GM23338 (cell line): Measurements from ENCODE around the gene CDKL1. TPM values are rescaled to one million over a fixed set of nuclear protein-coding genes. Genes with fewer than 3 reads are reported as not detected.

Source experiments
- ATAC-seq: fragments of 200-7000 bp; cut with Tn5 transposase; 3 replicates; pipeline ENCODE4 v1.9.1; 2020
- DNase-seq: peaks from one replicate; pipeline ENCODE4 v3.0.0-alpha.2; 2015; ENCODE audit warnings: low spot score
- H2AFZ ChIP-seq: fragments of 200-600 bp; sonication (generic); 2 replicates; pipeline ENCODE4 v1.8.0; 2016; ENCODE audit warnings: antibody characterized with exemption, mild to moderate bottlenecking, moderate library complexity
- H3F3A ChIP-seq: fragments of 200-600 bp; sonication (generic); replicated peaks from 2 replicates; pipeline ENCODE4 v1.8.0; 2017; ENCODE audit warnings: antibody characterized with exemption, mixed run types, low read depth
- H3K27ac ChIP-seq: fragments of 200-600 bp; sonication (generic); 2 replicates; pipeline ENCODE4 v1.6.1; 2016; ENCODE audit warnings: low read depth
- H3K27me3 ChIP-seq: fragments of 200-600 bp; sonication (generic); 2 replicates; pipeline ENCODE4 v1.8.0; 2016; ENCODE audit warnings: mild to moderate bottlenecking, mixed run types, moderate library complexity; ENCODE audit not compliant: insufficient read depth
- H3K36me3 ChIP-seq: fragments of 200-600 bp; sonication (generic); 2 replicates; pipeline ENCODE4 v1.8.0; 2016; ENCODE audit warnings: mild to moderate bottlenecking; ENCODE audit not compliant: insufficient read depth
- H3K4me1 ChIP-seq: fragments of 200-600 bp; sonication (generic); 2 replicates; pipeline ENCODE4 v1.8.0; 2016; ENCODE audit warnings: mild to moderate bottlenecking, moderate library complexity; ENCODE audit not compliant: insufficient read depth
- H3K4me2 ChIP-seq: fragments of 200-600 bp; sonication (generic); 2 replicates; pipeline ENCODE4 v1.7.1; 2017; ENCODE audit warnings: mixed run types
- H3K4me3 ChIP-seq: fragments of 200-600 bp; sonication (generic); 2 replicates; pipeline ENCODE4 v1.6.1; 2016; ENCODE audit warnings: mixed run types
- H3K79me2 ChIP-seq: fragments of 200-600 bp; sonication (generic); replicated peaks from 2 replicates; pipeline ENCODE4 v1.8.0; 2017; ENCODE audit warnings: mild to moderate bottlenecking; ENCODE audit not compliant: insufficient read depth
- H3K9me2 ChIP-seq: fragments of 200-600 bp; sonication (generic); 2 replicates; pipeline ENCODE4 v1.8.0; 2017; ENCODE audit not compliant: insufficient read depth
- H4K20me1 ChIP-seq: fragments of 200-600 bp; sonication (generic); replicated peaks from 2 replicates; pipeline ENCODE4 v1.8.0; 2017; ENCODE audit warnings: mild to moderate bottlenecking; ENCODE audit not compliant: insufficient read depth
- H3K27ac Mint-ChIP-seq: 2 replicates; pipeline ENCODE4 v1.8.0; 2020; ENCODE audit warnings: inconsistent platforms, mild to moderate bottlenecking, moderate library complexity, mixed read lengths
- H3K27me3 Mint-ChIP-seq: 3 replicates; pipeline ENCODE4 v1.8.0; 2022; ENCODE audit warnings: low read depth, mild to moderate bottlenecking, moderate library complexity, mixed read lengths, inconsistent platforms; ENCODE audit not compliant: insufficient read depth, poor library complexity
- H3K36me3 Mint-ChIP-seq: 3 replicates; pipeline ENCODE4 v1.8.0; 2021; ENCODE audit warnings: low read depth, mild to moderate bottlenecking, inconsistent platforms, moderate library complexity, mixed read lengths
- H3K4me1 Mint-ChIP-seq: 3 replicates; pipeline ENCODE4 v1.8.0; 2020; ENCODE audit warnings: mild to moderate bottlenecking, inconsistent platforms, mixed read lengths
- H3K4me3 Mint-ChIP-seq: 3 replicates; pipeline ENCODE4 v1.8.0; 2021; ENCODE audit warnings: moderate library complexity, mild to moderate bottlenecking, inconsistent platforms, mixed read lengths
- H3K9me3 Mint-ChIP-seq: 3 replicates; pipeline ENCODE4 v1.8.0; 2020; ENCODE audit warnings: moderate library complexity, mild to moderate bottlenecking, inconsistent platforms, mixed read lengths
- CREB1 ChIP-seq: fragments of 250-450 bp; sonication (Bioruptor Pico); IDR thresholded peaks from 2 replicates; pipeline ENCODE4 v1.5.0; 2020; ENCODE audit warnings: low read depth, mild to moderate bottlenecking, moderate library complexity
- EZH2 ChIP-seq: fragments of 200-600 bp; sonication (generic); IDR thresholded peaks from one replicate; pipeline ENCODE4 v1.8.0; 2017; ENCODE audit warnings: antibody characterized with exemption, mild to moderate bottlenecking, low read depth; ENCODE audit not compliant: unreplicated experiment
- EZH2phosphoT487 ChIP-seq: fragments of 200-600 bp; sonication (generic); IDR thresholded peaks from one replicate; pipeline ENCODE4 v1.8.1; 2018; ENCODE audit warnings: antibody characterized with exemption; ENCODE audit not compliant: unreplicated experiment
- JUNB ChIP-seq: IDR thresholded peaks from one replicate; pipeline ENCODE4 v1.6.1; 2016; ENCODE audit warnings: antibody characterized with exemption; ENCODE audit not compliant: unreplicated experiment
- NANOG ChIP-seq: IDR thresholded peaks from 2 replicates; pipeline ENCODE4 v1.6.1; 2016; ENCODE audit warnings: antibody characterized with exemption, borderline replicate concordance
- POLR2AphosphoS5 ChIP-seq: IDR thresholded peaks from 2 replicates; pipeline ENCODE4 v1.6.1; 2016; ENCODE audit warnings: antibody characterized with exemption, low read depth
- STAT1 ChIP-seq: IDR thresholded peaks from one replicate; pipeline ENCODE4 v1.6.1; 2016; ENCODE audit warnings: antibody characterized with exemption; ENCODE audit not compliant: unreplicated experiment
- ZNF114 ChIP-seq: fragments of 250-450 bp; sonication (Bioruptor Pico); IDR thresholded peaks from 2 replicates; pipeline ENCODE4 v1.5.0; 2020; ENCODE audit warnings: mild to moderate bottlenecking, moderate library complexity
- ZNF331 ChIP-seq: fragments of 250-450 bp; sonication (Bioruptor Pico); IDR thresholded peaks from 2 replicates; pipeline ENCODE4 v1.5.0; 2020; ENCODE audit warnings: low read depth, mild to moderate bottlenecking, moderate library complexity
- polyA plus RNA-seq: library from polyadenylated mRNA; unstranded; fragments of >200 nt; fragmentation: Nextera tagmentation; extraction: Ambion mirVana; gene quantifications from 2 replicates; pipeline ENCODE4 v1.2.1, GENCODE V29; 2016
- total RNA-seq: library from RNA; depleted of rRNA; stranded (reverse); fragments of >200 nt; shearing (Covaris generic); gene quantifications from 2 replicates; pipeline ENCODE4 v1.2.3, GENCODE V29; 2014
- TF ChIP-seq, protein P1 (sequence below), 2 experiments: fragments of 200-600 bp in 1 of 2; sonication (generic) in 1 of 2; conservative IDR thresholded peaks; 2 replicates each; pipeline versions ENCODE4 v1.5.1 to v1.6.1; 2016 to 2017; ENCODE audit warnings: antibody characterized with exemption in 2 of 2, low read depth in 2 of 2, mild to moderate bottlenecking in 2 of 2, moderate library complexity in 1 of 2
- TF ChIP-seq, protein P2 (sequence below): IDR thresholded peaks from one replicate; pipeline ENCODE4 v1.6.1; 2018; ENCODE audit warnings: antibody characterized with exemption; ENCODE audit not compliant: unreplicated experiment
- TF ChIP-seq, protein P3 (sequence below): IDR thresholded peaks from 2 replicates; pipeline ENCODE4 v1.6.1; 2016; ENCODE audit warnings: antibody characterized with exemption
- TF ChIP-seq, protein P4 (sequence below): fragments of 250-450 bp; sonication (Bioruptor Pico); IDR thresholded peaks from 2 replicates; pipeline ENCODE4 v1.5.0; 2020; ENCODE audit warnings: mild to moderate bottlenecking, moderate library complexity

Gene CDKL1
- total and polyA plus RNA-seq, 2 experiments from 2014 or later, result 0.52 TPM

DNA sequence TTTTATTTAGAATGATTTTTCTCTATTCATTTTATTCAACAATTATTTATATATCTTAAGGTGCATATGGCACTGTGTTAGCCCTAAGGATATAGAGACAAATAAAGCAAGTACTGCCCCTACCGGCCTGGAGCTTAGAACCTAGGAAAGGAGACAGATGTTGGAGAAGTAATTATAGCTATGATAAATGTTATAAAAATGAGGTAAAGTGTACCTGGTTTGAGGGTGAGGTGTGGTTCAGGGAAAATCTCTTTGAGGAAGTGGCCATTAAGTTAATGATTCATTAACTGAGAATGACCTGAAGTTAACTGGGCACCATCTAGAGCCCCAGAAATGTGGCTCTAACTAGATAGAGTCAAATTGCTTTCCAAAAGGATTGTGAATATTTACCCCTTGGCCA is 31.9 kb downstream of the CDKL1 start:
- Histone ChIP-seq H3K79me2 (no peaks in the 10 kb centered on the region), H3K4me2 (no peak overlapping the region)
- no peak for DNase-seq

More for the DNA sequence above, 31.9 kb downstream of the CDKL1 start:
- no peaks in the 10 kb centered on the region for H4K20me1 ChIP-seq
- no peak overlapping the region for H2AFZ ChIP-seq
- Mint-ChIP-seq H3K36me3 (no peaks in the 10 kb centered on the region), H3K27ac (no peak overlapping the region), H3K9me3 (no peaks in the 10 kb centered on the region), H3K27me3 (peaks cover 5% of the 10 kb centered on the region), H3K4me1 (no peaks in the 10 kb centered on the region), H3K4me3 (no peak overlapping the region)
- no peak for ATAC-seq
- no peak overlapping the region for H3K27ac ChIP-seq
- H3K4me3 ChIP-seq, result no peak overlapping the region
- H3K9me2 ChIP-seq, result no peaks in the 10 kb centered on the region
- TF ChIP-seq EZH2 (no peak), ZNF114 (CRISPR knock-in tag) (no peak), EZH2phosphoT487 (no peak), JUNB (no peak), CREB1 (CRISPR knock-in tag) (no peak), STAT1 (no peak), ZNF331 (CRISPR knock-in tag) (no peak), NANOG (no peak), POLR2AphosphoS5 (no peak)
- TF ChIP-seq, protein P1, sequence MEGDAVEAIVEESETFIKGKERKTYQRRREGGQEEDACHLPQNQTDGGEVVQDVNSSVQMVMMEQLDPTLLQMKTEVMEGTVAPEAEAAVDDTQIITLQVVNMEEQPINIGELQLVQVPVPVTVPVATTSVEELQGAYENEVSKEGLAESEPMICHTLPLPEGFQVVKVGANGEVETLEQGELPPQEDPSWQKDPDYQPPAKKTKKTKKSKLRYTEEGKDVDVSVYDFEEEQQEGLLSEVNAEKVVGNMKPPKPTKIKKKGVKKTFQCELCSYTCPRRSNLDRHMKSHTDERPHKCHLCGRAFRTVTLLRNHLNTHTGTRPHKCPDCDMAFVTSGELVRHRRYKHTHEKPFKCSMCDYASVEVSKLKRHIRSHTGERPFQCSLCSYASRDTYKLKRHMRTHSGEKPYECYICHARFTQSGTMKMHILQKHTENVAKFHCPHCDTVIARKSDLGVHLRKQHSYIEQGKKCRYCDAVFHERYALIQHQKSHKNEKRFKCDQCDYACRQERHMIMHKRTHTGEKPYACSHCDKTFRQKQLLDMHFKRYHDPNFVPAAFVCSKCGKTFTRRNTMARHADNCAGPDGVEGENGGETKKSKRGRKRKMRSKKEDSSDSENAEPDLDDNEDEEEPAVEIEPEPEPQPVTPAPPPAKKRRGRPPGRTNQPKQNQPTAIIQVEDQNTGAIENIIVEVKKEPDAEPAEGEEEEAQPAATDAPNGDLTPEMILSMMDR (conservative IDR thresholded peaks at IDR 0.05; ENCODE audit: low read depth in 2 of 2), result no peak
- TF ChIP-seq, protein P2, sequence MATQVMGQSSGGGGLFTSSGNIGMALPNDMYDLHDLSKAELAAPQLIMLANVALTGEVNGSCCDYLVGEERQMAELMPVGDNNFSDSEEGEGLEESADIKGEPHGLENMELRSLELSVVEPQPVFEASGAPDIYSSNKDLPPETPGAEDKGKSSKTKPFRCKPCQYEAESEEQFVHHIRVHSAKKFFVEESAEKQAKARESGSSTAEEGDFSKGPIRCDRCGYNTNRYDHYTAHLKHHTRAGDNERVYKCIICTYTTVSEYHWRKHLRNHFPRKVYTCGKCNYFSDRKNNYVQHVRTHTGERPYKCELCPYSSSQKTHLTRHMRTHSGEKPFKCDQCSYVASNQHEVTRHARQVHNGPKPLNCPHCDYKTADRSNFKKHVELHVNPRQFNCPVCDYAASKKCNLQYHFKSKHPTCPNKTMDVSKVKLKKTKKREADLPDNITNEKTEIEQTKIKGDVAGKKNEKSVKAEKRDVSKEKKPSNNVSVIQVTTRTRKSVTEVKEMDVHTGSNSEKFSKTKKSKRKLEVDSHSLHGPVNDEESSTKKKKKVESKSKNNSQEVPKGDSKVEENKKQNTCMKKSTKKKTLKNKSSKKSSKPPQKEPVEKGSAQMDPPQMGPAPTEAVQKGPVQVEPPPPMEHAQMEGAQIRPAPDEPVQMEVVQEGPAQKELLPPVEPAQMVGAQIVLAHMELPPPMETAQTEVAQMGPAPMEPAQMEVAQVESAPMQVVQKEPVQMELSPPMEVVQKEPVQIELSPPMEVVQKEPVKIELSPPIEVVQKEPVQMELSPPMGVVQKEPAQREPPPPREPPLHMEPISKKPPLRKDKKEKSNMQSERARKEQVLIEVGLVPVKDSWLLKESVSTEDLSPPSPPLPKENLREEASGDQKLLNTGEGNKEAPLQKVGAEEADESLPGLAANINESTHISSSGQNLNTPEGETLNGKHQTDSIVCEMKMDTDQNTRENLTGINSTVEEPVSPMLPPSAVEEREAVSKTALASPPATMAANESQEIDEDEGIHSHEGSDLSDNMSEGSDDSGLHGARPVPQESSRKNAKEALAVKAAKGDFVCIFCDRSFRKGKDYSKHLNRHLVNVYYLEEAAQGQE, result no peak
- TF ChIP-seq, protein P3, sequence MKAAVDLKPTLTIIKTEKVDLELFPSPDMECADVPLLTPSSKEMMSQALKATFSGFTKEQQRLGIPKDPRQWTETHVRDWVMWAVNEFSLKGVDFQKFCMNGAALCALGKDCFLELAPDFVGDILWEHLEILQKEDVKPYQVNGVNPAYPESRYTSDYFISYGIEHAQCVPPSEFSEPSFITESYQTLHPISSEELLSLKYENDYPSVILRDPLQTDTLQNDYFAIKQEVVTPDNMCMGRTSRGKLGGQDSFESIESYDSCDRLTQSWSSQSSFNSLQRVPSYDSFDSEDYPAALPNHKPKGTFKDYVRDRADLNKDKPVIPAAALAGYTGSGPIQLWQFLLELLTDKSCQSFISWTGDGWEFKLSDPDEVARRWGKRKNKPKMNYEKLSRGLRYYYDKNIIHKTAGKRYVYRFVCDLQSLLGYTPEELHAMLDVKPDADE, result no peak
- TF ChIP-seq, protein P4, sequence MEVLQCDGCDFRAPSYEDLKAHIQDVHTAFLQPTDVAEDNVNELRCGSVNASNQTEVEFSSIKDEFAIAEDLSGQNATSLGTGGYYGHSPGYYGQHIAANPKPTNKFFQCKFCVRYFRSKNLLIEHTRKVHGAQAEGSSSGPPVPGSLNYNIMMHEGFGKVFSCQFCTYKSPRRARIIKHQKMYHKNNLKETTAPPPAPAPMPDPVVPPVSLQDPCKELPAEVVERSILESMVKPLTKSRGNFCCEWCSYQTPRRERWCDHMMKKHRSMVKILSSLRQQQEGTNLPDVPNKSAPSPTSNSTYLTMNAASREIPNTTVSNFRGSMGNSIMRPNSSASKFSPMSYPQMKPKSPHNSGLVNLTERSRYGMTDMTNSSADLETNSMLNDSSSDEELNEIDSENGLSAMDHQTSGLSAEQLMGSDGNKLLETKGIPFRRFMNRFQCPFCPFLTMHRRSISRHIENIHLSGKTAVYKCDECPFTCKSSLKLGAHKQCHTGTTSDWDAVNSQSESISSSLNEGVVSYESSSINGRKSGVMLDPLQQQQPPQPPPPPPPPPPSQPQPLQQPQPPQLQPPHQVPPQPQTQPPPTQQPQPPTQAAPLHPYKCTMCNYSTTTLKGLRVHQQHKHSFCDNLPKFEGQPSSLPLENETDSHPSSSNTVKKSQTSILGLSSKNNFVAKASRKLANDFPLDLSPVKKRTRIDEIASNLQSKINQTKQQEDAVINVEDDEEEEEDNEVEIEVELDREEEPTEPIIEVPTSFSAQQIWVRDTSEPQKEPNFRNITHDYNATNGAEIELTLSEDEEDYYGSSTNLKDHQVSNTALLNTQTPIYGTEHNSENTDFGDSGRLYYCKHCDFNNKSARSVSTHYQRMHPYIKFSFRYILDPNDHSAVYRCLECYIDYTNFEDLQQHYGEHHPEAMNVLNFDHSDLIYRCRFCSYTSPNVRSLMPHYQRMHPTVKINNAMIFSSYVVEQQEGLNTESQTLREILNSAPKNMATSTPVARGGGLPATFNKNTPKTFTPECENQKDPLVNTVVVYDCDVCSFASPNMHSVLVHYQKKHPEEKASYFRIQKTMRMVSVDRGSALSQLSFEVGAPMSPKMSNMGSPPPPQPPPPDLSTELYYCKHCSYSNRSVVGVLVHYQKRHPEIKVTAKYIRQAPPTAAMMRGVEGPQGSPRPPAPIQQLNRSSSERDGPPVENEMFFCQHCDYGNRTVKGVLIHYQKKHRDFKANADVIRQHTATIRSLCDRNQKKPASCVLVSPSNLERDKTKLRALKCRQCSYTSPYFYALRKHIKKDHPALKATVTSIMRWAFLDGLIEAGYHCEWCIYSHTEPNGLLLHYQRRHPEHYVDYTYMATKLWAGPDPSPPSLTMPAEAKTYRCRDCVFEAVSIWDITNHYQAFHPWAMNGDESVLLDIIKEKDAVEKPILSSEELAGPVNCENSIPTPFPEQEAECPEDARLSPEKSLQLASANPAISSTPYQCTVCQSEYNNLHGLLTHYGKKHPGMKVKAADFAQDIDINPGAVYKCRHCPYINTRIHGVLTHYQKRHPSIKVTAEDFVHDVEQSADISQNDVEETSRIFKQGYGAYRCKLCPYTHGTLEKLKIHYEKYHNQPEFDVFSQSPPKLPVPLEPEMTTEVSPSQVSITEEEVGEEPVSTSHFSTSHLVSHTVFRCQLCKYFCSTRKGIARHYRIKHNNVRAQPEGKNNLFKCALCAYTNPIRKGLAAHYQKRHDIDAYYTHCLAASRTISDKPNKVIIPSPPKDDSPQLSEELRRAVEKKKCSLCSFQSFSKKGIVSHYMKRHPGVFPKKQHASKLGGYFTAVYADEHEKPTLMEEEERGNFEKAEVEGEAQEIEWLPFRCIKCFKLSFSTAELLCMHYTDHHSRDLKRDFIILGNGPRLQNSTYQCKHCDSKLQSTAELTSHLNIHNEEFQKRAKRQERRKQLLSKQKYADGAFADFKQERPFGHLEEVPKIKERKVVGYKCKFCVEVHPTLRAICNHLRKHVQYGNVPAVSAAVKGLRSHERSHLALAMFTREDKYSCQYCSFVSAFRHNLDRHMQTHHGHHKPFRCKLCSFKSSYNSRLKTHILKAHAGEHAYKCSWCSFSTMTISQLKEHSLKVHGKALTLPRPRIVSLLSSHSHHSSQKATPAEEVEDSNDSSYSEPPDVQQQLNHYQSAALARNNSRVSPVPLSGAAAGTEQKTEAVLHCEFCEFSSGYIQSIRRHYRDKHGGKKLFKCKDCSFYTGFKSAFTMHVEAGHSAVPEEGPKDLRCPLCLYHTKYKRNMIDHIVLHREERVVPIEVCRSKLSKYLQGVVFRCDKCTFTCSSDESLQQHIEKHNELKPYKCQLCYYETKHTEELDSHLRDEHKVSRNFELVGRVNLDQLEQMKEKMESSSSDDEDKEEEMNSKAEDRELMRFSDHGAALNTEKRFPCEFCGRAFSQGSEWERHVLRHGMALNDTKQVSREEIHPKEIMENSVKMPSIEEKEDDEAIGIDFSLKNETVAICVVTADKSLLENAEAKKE (CRISPR knock-in tag), result no peak
- no peaks in the 10 kb centered on the region for H3K27me3 ChIP-seq
- no peaks in the 10 kb centered on the region for H3K36me3 ChIP-seq
- H3F3A ChIP-seq, result no peaks in the 10 kb centered on the region
- H3K4me1 ChIP-seq, result no peaks in the 10 kb centered on the region
